ENCODE results near the gene ZNF8.

GRCh38 chr19:58345558-58345957 lies 66.8 kb downstream of the ZNF8 start:
- TF ChIP-seq CTCF (IDR thresholded peaks at IDR 0.05) (no peak), POLR2A (IDR thresholded peaks at IDR 0.05) (no peak)
